Stimulated activated naive CD8-positive, alpha-beta T cell treated with anti-CD3 and anti-CD28 coated beads, Interleukin-15, Interleukin-2, amounts not matched to agents 100 ng/mL and 50 ng/mL, for 24 hours (primary cell): ENCODE measurements around the gene COL6A2.

Experiments
- H3K27ac Mint-ChIP-seq: one replicate; pipeline ENCODE4 v1.8.0; 2021; ENCODE audit warnings: mild to moderate bottlenecking, mixed read lengths
- H3K27me3 Mint-ChIP-seq: one replicate; pipeline ENCODE4 v1.8.0; 2021; ENCODE audit warnings: mixed read lengths
- H3K36me3 Mint-ChIP-seq: one replicate; pipeline ENCODE4 v1.8.0; 2021; ENCODE audit warnings: low read depth, mixed read lengths
- H3K4me1 Mint-ChIP-seq: one replicate; pipeline ENCODE4 v1.8.0; 2021; ENCODE audit warnings: low read depth, mixed read lengths
- H3K4me3 Mint-ChIP-seq: one replicate; pipeline ENCODE4 v1.8.0; 2021; ENCODE audit warnings: mild to moderate bottlenecking, mixed read lengths
- H3K9me3 Mint-ChIP-seq: one replicate; pipeline ENCODE4 v1.8.0; 2021; ENCODE audit warnings: mixed read lengths

COL6A2 gene

DNA sequence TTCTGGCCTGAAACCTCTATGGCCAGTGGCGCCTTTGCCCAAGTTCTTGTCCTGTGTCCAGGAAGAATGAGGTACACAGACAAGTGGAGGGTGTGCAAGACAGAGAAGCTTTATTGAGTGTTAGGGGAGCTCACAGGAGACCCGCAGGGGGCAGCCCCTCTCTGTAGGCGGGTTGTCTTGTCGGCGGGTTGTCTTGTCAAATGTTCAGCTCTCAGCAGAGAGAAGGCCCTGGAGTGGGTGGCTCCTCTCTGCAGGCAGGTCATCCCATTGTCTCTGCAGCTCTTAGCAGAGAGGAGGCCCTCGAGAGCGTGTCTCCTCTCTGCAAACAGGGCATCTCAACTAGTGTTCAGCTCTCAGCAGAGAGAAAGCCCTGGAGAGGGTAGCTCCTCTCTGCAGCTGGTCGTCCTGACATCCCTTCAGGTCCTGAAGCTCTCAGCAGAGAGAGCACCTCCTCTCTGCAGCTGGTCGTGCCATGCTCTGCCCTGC is 11.0 kb downstream of the COL6A2 start:
- Mint-ChIP-seq H3K27me3 (peaks cover 10% of the 10 kb centered on the region), H3K4me3 (no peak overlapping the region), H3K36me3 (peaks cover 15% of the 10 kb centered on the region), H3K27ac (no peak overlapping the region), H3K4me1 (peaks cover 6% of the 10 kb centered on the region), H3K9me3 (peaks cover 20% of the 10 kb centered on the region)

DNA sequence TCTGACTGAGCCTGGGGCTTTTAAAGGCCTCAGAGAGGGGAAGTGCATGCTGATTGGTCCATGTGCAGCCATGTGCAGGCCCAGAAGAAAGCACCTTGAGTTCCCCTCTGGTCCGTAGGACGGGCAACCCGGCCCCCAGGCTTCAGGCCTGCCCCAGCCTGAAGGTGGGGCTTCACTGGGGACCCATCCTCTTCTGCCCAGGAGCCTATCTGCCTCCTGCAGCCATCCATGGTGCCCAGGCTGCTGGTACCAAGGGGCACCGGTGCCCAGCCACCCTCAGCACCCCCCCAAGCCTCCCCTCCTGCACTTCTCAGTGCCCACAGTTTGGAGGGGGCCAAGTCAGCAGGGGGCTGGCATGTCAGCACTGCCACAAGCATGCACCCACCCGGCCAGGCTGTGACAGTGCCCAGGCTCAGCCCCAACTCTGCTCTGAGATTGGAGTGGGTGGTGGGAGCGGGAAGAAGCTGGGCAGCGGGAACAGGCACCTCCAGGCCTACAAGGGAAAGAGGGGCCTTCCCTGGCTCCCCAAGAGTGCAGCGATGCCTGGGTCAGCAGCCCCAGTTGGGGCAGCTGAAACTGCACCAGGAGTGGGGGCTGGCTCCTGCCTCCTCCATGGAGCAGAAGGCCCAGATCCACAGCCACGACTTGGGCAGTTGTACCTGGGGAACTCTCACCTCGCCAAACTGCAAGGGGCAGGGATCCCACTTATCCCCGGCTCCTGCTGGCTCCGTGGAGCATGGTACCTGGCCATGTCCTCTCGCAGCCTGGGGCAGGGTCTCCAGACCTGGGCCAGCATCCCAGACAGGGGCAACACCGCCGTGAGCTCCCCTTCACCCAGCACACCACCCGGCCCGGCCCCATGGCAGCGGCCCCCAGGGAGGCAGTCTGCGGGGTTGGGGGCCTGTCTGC is 11.7 kb downstream of the COL6A2 start:
- H3K9me3 Mint-ChIP-seq, result peaks cover 13% of the 10 kb centered on the region
- no peaks in the 10 kb centered on the region for H3K4me1 Mint-ChIP-seq
- no peak overlapping the region for H3K27ac Mint-ChIP-seq
- H3K27me3 Mint-ChIP-seq, result peaks cover 5% of the 10 kb centered on the region
- H3K4me3 Mint-ChIP-seq, result no peak overlapping the region
- H3K36me3 Mint-ChIP-seq, result peaks cover 15% of the 10 kb centered on the region

DNA sequence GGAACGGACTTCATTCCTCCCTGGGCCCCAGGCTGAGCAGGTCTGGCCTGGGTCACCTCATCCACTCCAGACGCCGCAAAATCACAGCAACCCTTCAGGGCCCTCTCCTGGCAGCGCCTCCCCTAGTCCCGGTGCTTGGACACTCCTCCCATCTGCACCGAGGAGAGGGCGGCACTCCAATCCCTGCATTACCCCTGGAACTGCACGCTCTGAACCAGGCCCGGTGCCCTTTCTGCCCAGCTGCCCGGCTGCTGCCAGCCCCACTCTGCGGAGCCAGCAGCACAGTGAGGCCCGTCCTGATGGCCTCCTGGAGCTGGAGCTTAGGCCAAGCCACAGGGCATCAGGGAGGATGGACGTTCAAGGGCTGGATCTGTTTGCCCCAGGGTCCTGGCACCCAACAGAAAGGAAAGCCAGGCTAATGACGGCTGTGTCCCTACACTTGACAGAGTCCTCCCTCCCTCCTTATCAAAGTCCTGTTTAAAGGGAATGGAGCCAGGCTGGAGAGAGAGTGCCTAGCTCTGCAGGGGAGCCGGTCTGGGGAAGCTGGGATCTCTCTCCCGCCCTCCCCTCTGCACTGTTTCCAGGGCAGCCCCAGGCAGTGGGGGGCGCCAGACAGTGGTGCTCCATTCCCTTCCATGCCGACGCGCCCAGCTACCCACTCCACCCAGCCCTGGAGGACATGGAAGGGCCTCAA is 12.7 kb downstream of the COL6A2 start:
- H3K27ac Mint-ChIP-seq, result no peak overlapping the region
- peaks cover 15% of the 10 kb centered on the region for H3K36me3 Mint-ChIP-seq
- H3K27me3 Mint-ChIP-seq, result peaks cover 5% of the 10 kb centered on the region
- no peak overlapping the region for H3K4me3 Mint-ChIP-seq
- no peaks in the 10 kb centered on the region for H3K4me1 Mint-ChIP-seq
- H3K9me3 Mint-ChIP-seq, result peaks cover 13% of the 10 kb centered on the region

DNA sequence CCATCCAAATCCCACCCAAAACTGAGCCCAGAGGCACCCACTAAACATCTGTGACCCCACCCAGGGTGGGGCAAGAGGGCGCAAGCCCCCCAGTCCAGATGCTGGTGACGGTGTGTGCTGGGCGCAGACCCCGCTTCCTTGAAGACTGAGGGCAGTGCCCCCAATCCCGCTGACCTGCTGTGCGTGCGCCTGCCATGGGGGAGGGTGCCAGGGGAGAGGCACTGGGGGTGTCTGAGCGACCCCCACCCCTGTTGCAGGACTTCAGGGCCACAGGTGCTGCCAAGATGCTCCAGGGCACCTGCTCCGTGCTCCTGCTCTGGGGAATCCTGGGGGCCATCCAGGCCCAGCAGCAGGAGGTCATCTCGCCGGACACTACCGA is 13.3 kb downstream of the COL6A2 start:
- H3K4me3 Mint-ChIP-seq, result no peak overlapping the region
- peaks cover under 1% of the 10 kb centered on the region for H3K27me3 Mint-ChIP-seq
- no peaks in the 10 kb centered on the region for H3K4me1 Mint-ChIP-seq
- H3K9me3 Mint-ChIP-seq, result peaks cover 10% of the 10 kb centered on the region
- no peak overlapping the region for H3K27ac Mint-ChIP-seq
- H3K36me3 Mint-ChIP-seq, result peaks cover 10% of the 10 kb centered on the region

DNA sequence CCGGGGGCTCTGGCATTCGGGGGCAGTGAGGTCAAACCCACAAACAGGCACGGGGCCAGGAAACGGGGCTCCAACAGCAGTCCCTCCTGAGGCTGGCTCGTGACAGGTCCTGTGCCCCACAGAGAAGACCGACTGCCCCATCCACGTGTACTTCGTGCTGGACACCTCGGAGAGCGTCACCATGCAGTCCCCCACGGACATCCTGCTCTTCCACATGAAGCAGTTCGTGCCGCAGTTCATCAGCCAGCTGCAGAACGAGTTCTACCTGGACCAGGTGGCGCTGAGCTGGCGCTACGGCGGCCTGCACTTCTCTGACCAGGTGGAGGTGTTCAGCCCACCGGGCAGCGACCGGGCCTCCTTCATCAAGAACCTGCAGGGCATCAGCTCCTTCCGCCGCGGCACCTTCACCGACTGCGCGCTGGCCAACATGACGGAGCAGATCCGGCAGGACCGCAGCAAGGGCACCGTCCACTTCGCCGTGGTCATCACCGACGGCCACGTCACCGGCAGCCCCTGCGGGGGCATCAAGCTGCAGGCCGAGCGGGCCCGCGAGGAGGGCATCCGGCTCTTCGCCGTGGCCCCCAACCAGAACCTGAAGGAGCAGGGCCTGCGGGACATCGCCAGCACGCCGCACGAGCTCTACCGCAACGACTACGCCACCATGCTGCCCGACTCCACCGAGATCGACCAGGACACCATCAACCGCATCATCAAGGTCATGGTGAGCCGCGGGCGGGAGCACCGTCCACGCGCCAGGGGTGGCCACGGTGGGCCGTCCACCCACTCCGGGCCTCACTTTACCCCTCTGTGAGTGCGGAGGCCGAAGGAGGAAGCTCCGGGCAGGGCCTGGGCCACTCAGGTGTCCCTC is 14.2 kb downstream of the COL6A2 start:
- no peak overlapping the region for H3K4me3 Mint-ChIP-seq
- H3K9me3 Mint-ChIP-seq, result peaks cover 8% of the 10 kb centered on the region
- no peaks in the 10 kb centered on the region for H3K4me1 Mint-ChIP-seq
- no peak overlapping the region for H3K27ac Mint-ChIP-seq
- H3K27me3 Mint-ChIP-seq, result no peaks in the 10 kb centered on the region
- H3K36me3 Mint-ChIP-seq, result peaks cover 8% of the 10 kb centered on the region

DNA sequence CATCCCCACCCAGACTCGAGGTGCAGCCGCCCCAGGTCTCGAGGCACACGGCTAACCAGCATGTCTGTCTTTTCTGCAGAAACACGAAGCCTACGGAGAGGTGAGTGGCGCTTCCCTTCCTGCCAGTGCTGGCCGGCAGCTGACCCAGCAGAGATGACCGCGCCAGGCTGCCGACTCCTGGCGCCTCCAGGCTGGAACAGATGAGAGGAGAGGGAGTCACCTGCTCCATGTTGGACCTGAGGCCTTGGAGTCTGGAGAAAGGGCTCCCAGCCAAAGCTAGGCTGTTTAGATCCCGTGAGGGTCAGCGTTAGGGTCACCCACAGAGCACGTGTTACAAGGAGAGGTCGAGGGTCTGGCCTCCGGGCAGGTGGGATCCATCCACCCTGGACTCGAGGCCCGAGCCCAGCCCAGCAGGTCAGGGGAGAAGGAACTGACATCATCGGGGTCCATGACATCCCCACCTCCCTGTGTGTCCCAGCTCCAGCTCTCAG is 14.9 kb downstream of the COL6A2 start:
- H3K9me3 Mint-ChIP-seq, result peaks cover 5% of the 10 kb centered on the region
- H3K27me3 Mint-ChIP-seq, result no peaks in the 10 kb centered on the region
- H3K4me3 Mint-ChIP-seq, result no peak overlapping the region
- H3K36me3 Mint-ChIP-seq, result peaks cover 4% of the 10 kb centered on the region
- H3K27ac Mint-ChIP-seq, result no peak overlapping the region
- H3K4me1 Mint-ChIP-seq, result no peaks in the 10 kb centered on the region

DNA sequence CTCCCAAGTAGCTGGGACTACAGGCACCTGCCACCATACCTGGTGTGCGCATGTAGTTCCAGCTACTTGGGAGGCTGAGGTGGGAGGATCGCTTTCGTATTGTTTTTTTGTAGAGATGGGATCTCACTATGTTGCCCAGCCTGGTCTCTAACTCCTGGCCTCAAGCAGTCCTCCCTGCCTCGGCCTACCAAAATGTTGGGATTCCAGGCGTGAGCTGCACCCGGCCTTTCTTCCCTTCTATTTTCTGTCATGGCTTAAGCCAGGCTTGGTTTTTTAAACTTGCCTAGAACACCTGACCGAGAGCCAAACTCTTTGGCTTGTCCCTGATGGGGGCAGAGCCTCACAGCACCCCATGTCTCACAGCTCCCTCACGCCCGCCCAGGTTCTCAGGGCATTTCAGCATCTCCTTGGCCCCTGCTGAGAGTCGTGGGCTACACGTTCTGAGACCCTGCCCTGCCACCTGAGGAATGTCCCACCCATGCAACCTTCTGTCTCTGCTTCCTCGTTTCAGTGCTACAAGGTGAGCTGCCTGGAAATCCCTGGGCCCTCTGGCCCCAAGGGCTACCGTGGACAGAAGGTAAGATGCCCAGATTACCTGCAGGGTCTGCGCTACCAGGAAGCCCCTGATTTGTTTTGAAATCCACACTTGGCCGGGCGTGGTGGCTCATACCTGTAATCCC is 15.7 kb downstream of the COL6A2 start:
- Mint-ChIP-seq H3K4me1 (no peaks in the 10 kb centered on the region), H3K9me3 (no peaks in the 10 kb centered on the region), H3K4me3 (no peak overlapping the region), H3K27me3 (no peaks in the 10 kb centered on the region), H3K36me3 (peaks cover 4% of the 10 kb centered on the region), H3K27ac (no peak overlapping the region)

DNA sequence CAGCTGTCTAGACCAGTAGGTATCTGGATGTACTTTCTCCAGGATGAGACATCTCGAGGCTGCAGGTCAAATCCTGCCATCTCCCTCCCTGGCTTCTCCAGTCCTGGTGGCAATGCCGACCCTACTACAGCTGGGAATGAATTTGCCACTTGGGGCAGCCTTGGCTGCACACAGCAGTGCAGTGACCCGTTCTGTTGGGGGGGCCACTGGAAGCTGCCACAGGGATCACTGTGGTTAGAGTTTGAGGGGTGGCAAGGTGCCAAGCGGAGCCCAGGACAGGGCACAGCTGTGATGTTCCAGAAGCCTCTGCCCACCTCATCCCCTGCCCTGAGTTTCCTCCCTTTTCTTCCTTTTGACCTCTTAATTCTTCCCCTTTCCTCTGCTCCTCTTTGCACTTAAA is 17.1 kb downstream of the COL6A2 start:
- Mint-ChIP-seq H3K4me1 (no peaks in the 10 kb centered on the region), H3K9me3 (no peaks in the 10 kb centered on the region), H3K4me3 (no peak overlapping the region), H3K27me3 (no peaks in the 10 kb centered on the region), H3K27ac (no peak overlapping the region), H3K36me3 (peaks cover 4% of the 10 kb centered on the region)

DNA sequence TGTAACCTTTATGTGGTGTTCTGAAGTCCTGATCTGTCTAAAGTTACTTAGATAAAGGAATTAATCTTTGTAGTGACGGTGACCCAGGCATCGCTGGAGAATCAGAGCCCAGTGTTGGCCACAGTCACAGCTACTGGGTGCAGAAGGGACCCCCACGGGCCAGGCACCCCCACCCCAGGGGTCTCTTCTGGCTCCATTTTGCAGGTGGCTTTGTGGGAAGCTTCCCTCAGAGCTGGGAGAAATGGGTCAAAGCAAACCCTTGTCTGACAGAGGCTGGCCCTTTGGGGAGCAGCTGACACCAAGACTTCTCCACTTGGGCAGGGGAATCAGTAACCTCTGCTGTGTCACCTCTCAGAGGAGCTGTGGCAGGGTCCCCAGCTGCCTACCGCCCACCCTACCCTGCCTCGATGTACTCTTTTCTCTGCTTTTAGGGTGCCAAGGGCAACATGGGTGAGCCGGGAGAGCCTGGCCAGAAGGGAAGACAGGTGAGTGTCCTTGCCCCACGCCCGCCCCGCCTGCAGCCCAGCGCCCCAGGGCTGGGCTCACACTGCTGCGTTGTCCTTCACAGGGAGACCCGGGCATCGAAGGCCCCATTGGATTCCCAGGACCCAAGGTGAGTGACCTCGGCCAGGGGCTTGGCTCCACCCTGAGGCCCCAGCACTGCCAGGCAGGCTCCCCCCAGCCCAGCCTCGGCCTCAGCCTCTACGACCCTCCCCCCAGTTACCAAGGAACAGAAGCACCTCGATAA is 17.7 kb downstream of the COL6A2 start:
- Mint-ChIP-seq H3K9me3 (no peaks in the 10 kb centered on the region), H3K27ac (no peak overlapping the region), H3K4me1 (no peaks in the 10 kb centered on the region), H3K27me3 (no peaks in the 10 kb centered on the region), H3K4me3 (no peak overlapping the region), H3K36me3 (peaks cover 4% of the 10 kb centered on the region)

DNA sequence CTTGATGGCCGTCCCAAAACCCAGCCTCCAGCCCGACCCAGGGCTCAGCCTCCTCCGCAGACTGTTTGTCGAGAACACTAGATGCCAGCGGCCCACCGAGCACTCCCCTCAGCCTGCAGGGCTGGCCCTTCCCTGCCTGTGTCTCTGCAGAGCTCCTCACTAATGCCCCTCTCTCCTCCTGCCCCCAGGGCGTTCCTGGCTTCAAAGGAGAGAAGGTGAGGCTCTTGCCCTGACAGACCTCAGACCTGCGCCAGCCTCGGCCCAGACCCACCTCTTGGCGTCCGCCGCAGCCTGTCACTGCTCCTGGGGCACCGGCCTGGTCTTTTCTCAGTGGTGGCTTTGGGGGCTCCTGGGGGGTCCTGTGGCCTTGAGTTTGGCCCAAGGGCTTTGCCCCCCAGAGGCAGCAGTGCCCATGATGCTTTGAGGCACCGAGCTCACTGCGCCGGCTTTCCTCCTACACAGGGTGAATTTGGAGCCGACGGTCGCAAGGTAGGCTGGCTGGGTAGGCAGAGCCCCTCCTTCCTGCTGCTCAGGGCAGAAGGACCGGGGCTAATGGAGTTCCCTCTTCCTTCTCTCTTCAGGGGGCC is 18.4 kb downstream of the COL6A2 start:
- H3K4me3 Mint-ChIP-seq, result no peak overlapping the region
- no peaks in the 10 kb centered on the region for H3K4me1 Mint-ChIP-seq
- H3K36me3 Mint-ChIP-seq, result peaks cover 4% of the 10 kb centered on the region
- no peak overlapping the region for H3K27ac Mint-ChIP-seq
- H3K27me3 Mint-ChIP-seq, result no peaks in the 10 kb centered on the region
- H3K9me3 Mint-ChIP-seq, result no peaks in the 10 kb centered on the region

DNA sequence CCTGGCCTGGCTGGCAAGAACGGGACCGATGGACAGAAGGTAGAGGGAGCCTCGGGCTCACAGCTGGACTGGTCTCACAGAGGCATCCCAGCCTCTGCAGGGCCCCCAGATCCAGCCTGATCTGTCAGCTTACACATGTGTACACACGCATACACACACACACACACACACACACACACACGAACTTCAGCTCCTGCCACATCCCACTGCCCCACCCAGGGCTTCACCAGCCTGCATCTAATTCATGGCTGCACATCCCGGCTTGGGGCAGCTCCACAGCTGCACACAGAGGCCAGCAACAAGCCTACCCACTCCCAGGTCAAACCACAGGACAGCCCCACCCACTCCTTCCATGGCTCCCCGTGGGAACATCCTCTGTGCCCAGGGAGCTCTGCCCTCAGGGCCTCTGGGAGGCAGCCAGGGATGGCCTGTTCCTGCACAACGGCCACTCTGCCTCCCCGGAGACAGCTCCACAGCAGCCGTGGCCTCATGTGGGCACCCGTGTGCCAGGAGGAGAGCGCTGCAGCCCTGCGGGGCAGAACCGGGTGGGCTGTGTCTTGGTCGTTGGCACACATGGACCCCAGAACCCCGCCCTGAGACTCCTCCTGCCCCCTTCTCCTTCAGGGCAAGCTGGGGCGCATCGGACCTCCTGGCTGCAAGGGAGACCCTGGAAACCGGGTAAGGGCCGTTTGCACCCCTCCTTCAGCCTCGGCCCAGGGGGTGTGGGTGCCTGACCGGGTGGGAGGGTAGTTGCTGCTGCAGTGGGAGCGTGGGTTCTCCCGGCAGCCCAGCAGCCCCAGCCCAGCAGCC is 19.1 kb downstream of the COL6A2 start:
- no peak overlapping the region for H3K4me3 Mint-ChIP-seq
- H3K27me3 Mint-ChIP-seq, result no peaks in the 10 kb centered on the region
- H3K9me3 Mint-ChIP-seq, result no peaks in the 10 kb centered on the region
- H3K27ac Mint-ChIP-seq, result no peak overlapping the region
- no peaks in the 10 kb centered on the region for H3K4me1 Mint-ChIP-seq
- H3K36me3 Mint-ChIP-seq, result peaks cover 4% of the 10 kb centered on the region

DNA sequence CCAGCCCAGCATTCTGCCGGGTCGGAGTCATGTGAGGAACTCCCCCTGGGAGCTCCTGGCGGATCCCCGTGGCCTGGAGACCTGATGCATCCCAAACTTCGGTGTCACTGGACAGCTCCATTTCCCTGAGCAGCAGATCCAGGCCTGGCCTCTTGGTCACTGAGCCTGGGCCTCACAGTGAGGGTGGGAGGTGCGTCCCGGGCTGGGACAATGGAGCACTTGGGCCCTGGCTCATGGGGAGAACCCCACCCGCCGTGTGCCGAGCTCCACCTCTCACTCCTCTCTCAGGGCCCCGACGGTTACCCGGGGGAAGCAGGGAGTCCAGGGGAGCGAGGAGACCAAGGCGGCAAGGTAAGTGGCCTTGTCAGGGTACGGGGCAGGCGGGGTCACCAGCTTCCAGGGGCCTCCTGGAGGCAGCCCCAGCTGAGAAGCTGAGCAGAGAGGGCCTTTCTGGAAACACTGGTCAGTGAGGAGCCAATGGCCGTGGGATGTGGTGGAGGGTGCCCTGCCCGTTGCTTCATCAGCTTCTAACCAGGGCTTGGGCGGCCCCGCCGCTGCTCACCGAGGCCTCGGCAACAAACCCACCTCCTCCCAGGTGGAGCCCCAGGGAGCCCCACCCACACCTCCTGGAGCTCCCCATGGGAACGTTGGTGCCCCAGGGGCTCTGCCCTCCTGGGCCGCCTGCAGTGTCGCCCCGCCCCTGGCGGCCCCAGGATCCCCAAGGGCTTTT is 19.8 kb downstream of the COL6A2 start:
- Mint-ChIP-seq H3K36me3 (peaks cover 4% of the 10 kb centered on the region), H3K9me3 (no peaks in the 10 kb centered on the region), H3K27ac (no peak overlapping the region), H3K4me3 (no peak overlapping the region), H3K27me3 (no peaks in the 10 kb centered on the region), H3K4me1 (no peaks in the 10 kb centered on the region)
